Measurements from ENCODE around the gene KCNQ5. TPM values are rescaled to one million over a fixed set of nuclear protein-coding genes. Genes with fewer than 3 reads are reported as not detected.

Gene KCNQ5
- total RNA-seq, 1 donor from 2014 or later = not detected

DNA sequence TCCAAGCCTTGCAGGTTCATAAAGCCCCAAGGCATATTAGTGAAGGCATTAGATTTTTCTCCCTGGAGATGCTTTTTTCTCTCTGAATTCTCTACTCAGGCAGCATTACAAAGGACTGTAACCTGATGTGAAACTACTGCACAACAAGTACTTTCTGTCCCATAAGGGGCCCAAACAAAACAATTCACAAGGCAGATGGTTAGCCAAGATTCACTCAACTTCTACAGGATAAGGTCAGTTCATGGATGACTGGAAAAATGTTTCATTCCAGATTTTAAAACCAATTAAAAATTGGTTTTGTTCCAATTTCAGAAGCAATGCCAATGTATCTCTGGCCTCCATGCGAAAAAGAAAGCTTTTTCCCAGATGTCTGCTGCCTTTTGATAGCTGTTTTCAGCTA, 421.6 kb downstream of the KCNQ5 start:
- intact Hi-C loops (cut with DNase I) = no loop called here
- ATAC-seq (ENCODE audit: poor library complexity) = no peak

DNA sequence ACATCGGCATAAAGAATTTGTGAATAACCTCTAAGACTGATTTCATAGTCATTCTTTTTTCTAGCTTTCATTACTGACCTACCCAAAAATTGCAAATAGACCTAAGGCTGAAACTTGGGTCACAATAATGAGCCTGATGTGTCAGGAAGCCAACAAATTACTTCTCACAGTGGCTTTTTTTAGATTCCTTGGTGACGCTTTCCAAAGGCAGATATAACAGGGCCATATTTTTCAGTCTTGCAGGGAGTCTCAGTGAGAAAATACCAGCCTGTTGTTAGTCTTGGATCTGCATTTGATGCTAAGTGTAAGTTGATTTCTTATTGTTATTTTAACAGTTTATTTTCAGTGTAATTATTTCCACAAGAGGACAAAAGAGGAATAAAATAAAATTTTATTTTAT, 423.7 kb downstream of the KCNQ5 start:
- no peak for DNase-seq
- ATAC-seq (ENCODE audit: poor library complexity) = no peak
- intact Hi-C loops (cut with DNase I) = no loop called here

More for the DNA sequence above, 421.6 kb downstream of the KCNQ5 start:
- DNase-seq = no peak

DNA sequence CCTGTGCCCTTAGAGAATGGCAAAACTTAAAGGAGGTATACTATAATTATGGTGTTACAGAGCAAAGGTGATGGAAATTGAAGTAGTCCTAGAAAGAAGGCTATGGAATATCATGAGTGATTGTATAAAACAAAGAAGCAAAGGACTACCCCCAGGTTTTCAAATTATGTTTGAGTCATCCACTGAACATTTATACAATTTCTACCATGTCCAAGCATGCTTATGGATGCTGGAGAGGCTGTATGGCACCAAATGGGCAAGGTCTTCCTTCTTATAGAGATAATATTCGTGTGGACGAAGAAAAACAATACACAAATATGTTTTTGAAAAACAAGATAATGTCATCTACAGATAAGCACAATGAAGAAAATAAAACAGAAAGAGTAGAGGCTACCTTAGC, 425.9 kb downstream of the KCNQ5 start:
- DNase-seq = no peak
- intact Hi-C loops (cut with DNase I) = no loop called here
- no peak for ATAC-seq (ENCODE audit: poor library complexity)

DNA sequence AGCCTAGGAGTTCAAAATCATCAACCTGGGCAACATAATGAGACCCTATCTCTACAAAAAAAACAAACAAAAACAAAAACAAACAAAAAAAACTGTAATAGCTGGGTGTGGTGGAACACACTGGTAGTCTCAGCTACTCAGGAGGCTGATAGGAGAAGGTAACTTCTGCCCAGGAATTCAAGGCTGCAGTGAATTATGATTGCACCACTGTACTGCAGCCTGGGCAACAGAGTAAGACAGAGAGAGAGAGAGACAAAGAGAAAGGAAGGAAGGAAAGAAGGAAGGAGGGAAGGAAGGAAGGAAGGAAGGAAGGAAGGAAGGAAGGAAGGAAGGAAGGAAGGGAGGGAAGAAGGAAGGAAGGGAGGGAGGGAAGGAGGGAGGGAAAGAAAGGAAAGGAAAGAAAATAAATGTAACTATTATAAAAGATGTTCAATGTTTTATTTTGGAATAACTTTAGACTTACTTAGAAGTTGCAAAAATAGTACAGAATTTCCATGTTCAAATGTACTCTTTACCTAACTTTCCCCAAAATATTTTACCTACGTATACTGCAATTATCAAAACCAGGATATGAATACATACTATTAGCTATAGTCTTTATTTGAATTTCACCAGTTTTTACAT, 428.2 kb downstream of the KCNQ5 start:
- DNase-seq (no peak), ATAC-seq (ENCODE audit: poor library complexity) (no peak)
- intact Hi-C loops (cut with DNase I) = no loop called here

DNA sequence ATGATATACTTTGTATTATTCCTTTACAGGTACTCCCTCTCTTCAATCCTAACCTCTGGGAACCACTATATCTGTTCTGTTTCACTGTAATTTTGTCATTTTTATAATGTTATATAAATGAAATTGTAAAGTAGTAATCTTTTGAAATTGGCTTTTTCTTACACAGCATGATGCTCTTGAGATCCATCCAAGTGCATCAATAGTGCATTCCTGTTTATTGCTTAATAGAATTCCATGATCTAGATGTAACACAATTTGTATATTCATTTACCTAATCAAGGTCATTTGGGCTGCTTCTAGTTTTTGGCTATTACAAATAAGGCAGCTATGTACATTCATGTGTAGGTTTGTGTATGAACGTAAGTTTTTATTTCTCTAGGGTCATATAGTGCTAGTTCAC, 428.8 kb downstream of the KCNQ5 start:
- ATAC-seq (ENCODE audit: poor library complexity) (no peak), DNase-seq (no peak)
- intact Hi-C loops (cut with DNase I) = no loop called here

DNA sequence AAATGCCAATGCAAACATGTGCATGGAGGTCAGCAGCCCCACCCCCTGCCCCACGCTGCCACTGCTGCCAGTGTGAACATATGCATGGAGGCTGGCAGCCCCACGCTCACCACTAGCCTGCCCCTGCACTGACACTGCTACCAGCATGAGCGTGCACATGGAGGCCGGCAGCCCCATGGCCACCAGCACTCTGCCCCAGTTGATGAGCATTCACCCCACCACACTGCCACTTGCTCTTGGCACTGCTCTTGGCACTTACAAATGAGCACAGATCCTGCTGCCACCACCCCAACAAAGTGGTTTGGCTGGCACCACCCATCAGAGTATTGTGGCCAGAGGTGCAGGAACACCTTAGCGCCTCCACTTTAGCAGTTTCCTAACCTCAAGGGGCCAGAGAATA, 429.3 kb downstream of the KCNQ5 start:
- intact Hi-C loops (cut with DNase I) = no loop called here
- no peak for DNase-seq
- no peak for ATAC-seq (ENCODE audit: poor library complexity)

DNA sequence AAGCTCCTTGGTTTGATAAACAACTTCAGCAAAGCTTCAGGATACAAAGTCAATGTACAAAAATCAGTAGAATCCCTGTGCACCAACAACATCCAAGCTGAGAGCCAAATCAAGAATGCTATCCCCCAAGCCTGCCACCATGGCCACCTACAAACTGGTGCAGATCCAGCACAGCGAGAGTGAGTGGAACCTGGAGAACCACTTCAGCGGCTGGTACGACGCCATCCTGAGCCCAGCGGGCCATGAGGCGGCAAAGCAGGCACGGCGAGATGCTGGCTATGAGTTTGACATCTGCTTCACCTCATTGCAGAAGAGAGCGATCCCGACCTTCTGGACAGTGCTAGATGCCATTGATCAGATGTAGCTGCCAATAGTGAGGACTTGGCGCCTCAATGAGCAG, 433.1 kb downstream of the KCNQ5 start:
- intact Hi-C loops (cut with DNase I) = no loop called here
- DNase-seq (no peak), ATAC-seq (ENCODE audit: poor library complexity) (no peak)

DNA sequence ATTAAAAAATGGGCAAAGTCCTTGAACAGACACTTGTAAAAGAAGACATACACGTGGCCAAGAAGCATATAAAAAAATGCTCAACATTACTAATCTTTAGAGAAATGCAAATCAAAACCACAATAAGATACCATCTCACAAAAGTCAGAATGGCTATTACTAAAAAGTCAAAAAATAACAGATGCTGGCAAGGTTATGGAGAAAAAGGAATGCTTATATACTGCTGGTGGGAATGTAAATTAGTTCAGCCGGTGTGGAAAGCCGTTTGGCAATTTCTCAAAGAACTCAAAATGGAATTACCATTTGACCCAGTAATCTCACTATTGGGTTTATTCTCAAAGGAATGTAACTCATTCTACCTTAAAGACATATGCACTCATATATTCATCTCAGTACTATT, 436.9 kb downstream of the KCNQ5 start:
- intact Hi-C loops (cut with DNase I) = no loop called here
- ATAC-seq (ENCODE audit: poor library complexity) (no peak), DNase-seq (no peak)

DNA sequence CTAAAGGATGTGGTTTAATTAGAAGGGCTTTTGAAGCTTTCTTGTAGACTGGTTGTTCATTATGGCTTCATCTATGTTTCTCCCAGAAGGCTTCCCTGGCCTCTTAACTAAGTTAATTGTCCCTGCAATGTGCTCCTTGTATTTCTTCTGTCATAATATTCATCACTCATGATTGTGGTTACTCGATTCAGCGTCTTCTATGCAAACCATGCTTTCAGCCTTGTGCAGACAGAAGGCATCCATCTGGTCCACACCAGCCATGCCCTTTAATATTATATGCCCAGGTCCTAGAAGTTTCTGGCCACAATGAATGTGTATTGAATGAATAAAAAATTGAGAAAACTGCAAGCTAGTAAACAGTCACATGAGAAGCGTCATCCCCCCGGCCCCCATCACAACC, 440.3 kb downstream of the KCNQ5 start:
- intact Hi-C loops (cut with DNase I) = no loop called here
- ATAC-seq (ENCODE audit: poor library complexity) (no peak), DNase-seq (no peak)

DNA sequence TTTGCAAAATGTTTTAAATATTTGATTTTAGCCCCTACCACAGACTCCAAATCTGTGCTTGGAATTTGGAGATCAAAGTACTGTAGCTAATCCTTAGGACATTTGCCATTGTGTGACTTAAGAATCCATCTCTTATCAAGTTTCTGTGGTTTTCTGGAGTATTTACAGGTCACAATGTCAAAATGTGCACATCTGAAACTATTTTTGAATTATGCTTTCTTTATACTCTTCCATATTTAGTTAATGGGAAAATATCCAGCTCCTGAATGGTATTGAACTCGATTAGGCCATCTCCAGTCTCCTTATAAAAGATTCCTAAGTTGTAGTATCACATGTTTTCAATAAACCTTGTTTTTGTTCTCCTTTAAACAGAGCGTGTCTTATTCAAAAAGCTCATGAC, 441.0 kb downstream of the KCNQ5 start:
- intact Hi-C loops (cut with DNase I) = no loop called here
- no peak for DNase-seq
- no peak for ATAC-seq (ENCODE audit: poor library complexity)

DNA sequence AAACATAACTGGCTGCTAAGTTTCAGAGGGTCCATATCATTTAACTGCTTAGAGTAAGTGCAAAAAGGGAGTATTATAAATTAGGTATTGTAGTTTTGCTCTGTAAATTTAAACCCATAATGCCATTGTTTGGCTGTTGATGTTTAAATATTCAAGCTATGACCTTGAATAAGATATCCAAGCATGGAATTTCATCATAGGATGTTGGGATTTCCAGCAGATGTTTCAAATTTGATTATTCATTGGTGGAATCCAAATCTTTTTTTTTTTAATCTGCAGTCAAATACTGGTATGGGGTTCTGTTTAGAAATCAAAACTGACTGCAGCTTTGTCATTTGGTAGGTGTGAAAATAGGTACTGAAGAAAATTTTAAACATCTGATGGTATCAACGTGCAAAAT, 442.4 kb downstream of the KCNQ5 start:
- intact Hi-C loops (cut with DNase I) = no loop called here
- DNase-seq (no peak), ATAC-seq (ENCODE audit: poor library complexity) (no peak)

DNA sequence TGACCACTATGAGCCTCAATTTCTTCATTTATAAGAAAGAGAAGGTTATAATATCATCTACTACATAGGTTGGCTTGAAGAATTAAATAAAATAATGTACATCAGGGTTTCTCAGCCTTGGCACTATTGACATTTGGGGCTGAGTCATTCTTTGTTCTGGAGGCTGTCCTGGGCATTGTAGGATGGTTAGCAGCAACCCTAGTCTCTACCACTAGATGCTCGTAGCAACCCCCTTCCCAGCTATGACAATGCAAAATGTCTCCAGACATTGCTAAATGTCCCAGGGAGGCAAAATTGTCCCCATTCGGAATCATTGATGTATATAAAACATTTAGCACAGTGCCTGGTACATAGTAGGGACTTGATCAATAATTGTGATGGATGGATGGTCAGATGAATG, 451.4 kb downstream of the KCNQ5 start:
- intact Hi-C loops (cut with DNase I) = no loop called here
- DNase-seq (no peak), ATAC-seq (ENCODE audit: poor library complexity) (no peak)

DNA sequence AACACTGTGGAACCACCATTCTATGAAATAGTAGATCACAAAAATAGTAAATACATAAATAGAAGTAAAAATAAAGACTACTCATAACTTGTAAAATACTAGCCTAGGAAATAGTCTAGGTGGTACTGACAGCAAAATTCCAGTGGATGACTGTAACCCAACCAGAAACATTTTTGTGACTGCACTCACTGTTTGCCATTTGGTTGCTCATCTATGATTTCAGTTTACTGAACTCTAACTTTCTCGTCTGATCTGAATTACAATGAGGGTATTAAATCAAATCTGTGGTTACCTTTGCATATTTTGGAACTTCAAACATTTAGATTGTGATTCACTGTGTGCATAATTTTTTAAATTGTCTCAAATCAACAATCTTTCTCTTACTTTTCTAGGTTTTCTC, 452.3 kb downstream of the KCNQ5 start:
- ATAC-seq (ENCODE audit: poor library complexity) (no peak), DNase-seq (no peak)
- intact Hi-C loops (cut with DNase I) = no loop called here

DNA sequence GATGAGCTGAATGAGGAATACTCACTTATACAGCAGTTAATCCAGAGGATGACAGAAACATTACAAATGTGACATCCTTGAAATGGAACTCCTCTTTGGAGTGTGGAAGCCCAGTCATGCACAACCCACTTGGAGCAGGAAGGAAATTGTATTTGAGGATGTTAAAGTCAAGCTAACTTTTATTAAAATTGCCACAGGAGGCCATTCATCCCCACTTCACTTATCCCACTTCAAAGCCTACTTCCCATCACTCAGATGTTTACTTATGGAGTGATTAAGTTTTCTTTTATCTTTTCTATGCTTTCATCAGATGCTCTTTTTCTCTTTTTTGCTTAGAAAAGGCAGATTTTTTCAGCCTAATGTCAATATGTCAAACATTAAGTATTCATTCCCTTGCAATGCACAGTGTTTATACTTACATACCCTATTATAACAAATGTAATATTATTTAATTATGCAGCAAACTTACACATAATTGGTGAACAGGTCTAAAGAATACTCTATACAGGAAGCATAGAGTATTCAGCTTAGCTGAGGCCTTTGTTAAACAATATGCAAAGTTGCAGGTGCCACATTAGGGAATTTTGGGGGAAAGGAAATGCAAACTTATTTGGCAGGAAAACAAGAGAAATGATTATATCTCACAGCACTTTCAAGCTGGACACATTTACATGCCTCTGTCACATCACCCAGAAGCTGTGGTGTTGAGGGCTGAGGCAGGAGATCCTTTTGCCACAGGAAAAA, 454.5 kb downstream of the KCNQ5 start:
- DNase-seq (no peak), ATAC-seq (ENCODE audit: poor library complexity) (no peak)
- intact Hi-C loops (cut with DNase I) = no loop called here

DNA sequence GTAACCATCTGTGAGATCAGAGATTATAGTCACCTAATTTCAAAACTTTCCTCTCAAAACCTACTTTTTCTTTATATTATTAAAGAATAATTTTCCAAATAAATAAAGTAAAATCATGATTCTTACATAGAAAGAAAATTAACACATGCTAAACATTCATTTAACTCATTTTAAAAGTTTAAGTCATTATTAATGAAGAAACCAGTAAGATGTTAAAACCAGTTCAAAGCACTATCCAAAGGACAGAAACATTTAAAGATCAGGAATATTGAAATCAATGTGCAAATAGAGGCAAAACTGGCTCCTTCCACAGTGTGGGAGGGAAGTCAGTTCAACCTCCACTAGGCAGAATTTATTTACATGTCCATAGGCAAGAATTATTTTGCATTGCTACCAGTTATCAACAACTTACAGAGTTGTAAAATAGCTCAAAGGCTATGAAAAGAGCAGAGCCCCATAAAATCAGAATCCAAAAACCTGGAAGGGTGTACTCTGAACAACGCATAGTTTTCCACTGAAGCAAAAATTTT, 456.5 kb downstream of the KCNQ5 start:
- no peak for ATAC-seq (ENCODE audit: poor library complexity)
- DNase-seq = no peak
- intact Hi-C loops (cut with DNase I) = no loop called here

DNA sequence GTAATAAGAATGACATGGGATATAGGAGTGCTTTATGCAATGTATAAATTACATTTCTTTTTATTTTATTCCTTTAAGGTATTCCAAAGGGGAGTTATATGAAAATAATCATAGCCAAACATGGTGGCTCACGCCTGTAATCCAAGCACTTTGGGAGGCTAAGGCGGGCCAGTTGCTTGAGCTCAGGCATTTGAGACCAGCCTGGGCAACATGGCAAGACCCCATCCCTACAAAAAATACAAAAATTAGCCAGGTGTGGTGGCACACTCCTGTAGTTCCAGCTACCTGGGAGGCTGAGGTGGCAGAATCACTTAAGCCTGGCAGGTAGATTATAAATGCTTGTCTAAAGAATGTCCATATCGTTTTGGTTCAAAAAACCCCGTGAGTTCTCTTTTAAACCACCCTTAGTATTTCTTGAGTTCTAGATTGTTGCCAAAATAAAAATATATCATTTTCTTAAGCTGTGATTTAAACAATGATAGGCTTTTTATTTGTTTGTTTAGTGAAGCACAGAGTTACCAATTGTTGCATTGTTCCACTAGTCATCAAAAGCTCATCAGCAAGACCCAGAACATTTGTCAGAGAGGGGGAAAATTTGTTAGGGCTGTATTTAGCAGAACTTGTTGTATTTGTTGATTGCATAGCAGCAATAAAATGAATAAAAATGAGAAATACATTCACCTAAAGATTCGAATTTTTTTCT, 457.2 kb downstream of the KCNQ5 start:
- DNase-seq (no peak), ATAC-seq (ENCODE audit: poor library complexity) (no peak)
- intact Hi-C loops (cut with DNase I) = no loop called here

DNA sequence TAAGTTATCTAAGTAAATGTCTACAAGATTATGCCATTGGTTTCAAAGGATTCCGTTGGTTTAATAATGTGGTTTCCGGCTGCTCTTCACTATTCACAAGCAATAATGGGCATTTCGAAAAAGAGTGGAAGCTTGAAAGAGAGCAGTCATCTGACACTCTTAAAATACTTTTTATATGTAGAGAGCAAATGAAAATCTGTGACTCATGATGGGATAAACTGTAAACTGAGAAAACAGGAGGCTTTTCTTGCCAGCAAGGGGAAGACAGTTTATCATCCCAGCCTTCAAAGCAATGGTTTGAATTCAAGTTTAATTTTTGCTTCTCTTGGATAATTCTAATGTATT, 457.7 kb downstream of the KCNQ5 start:
- ATAC-seq (ENCODE audit: poor library complexity) = no peak
- DNase-seq = no peak

DNA sequence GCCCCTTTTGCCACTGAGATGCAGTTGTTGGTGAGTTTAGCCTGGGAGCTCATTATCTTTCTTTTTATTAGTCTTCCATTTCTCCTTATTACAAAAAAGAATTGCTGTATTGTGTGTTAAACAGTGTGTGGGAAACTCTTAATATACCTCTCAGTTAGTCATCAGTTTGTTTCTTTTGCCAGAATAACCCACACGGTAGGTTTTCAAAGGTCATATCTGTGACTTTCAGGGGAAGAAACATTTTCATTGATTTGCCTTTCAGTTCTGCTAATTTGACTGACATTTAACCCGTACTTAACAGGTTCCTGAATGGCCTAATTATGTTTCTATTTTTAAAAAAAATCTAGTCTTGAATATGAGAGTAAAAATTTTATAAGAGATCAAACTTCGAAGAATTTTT, 458.1 kb downstream of the KCNQ5 start:
- intact Hi-C loops (cut with DNase I) = no loop called here
- ATAC-seq (ENCODE audit: poor library complexity) (no peak), DNase-seq (no peak)

More for the DNA sequence above, 457.7 kb downstream of the KCNQ5 start:
- intact Hi-C loops (cut with DNase I) = no loop called here

DNA sequence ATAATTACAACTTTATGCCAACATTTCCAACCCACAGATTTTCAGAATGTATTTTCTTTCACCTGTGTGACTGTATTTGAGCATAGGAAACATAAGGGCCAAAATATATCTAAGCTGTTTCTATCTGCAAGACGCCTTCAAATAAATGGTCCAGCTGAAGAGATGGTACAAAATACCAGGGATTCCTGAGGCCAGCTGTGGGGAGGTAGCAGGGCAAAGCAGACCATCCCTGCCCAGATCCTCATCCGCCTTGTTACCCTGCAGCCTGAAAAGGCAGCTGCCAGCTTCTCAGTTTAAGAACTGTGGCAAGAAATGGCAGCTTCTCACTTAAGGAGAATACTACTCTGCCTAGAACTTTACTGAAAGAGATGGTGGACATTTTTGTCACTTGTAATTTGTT, 460.1 kb downstream of the KCNQ5 start:
- DNase-seq (no peak), ATAC-seq (ENCODE audit: poor library complexity) (no peak)
- intact Hi-C loops (cut with DNase I) = no loop called here

DNA sequence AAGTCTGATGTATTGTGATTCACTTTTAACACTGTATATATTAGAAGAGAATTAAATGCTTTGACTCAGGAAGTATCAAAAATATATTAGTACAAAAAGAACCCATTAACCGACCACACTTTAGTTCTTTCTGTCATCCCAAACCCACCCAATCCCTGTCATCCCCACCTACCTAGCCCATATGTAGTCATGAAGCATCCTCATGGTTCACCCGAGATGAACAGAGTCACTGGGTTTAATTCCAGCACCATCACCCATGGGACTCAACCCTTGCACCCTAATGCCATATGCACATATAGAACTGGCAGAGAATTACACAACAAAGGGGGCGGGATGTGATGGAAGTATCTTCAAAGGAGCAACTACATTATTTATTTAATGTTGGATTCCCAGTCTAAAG, 462.0 kb downstream of the KCNQ5 start:
- DNase-seq (no peak), ATAC-seq (ENCODE audit: poor library complexity) (no peak)
- intact Hi-C loops (cut with DNase I) = no loop called here

Data from Right ventricle myocardium superior (tissue), 1 donor.